Measurements from ENCODE around the gene GARIN1A.
"Not testable (repeated sequence)": the region's sequence is repeated elsewhere in the genome, so short reads cannot be mapped to it uniquely, and the experiment has no call there.

Gene GARIN1A

DNA sequence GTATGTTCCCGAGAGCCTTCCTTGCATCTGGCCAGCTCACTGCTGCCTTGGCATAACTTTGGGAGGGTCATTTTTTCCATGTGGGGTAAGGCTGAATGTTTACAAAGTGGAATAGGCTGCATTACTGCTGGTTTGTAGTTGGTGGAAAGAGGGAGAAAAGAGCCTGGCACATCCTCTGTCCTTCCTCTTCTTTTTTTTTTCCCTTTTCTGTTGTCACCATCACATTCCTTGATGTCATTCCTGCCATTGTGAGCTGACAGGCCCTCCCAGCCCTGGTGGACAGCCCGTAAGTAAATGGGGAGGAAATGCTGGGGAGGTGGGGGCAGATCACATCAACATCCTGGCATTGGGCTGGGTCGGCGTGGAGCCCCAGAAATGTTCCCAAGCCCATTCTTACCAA, at the start of gene GARIN1A:
Gene GARIN1A (plus strand): TSS at position 301 of the 400 bp plus-strand sequence. CDS start 106 bp downstream, outside the sequence.
- no peak for DNase-seq

DNA sequence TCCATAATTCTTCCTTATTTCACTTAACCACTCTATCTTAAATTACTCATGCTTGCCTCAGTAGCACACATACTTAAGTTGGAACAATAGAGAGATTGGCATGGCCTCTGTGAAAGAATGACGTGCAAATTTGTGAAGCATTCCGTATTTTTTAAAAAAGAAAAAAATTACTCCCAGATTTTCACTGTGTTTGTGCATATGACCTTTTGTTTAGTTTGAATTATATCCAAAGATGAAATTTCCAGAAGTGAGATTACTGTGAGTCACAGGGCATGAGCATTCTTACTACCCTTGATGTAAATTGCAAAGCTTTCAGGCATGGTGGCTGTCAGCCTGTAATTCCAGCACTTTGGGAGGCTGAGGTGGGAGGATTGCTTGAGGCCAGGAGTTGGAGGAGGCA, 45.0 kb upstream of the GARIN1A start:
- DNase-seq: not testable (repeated sequence)

DNA sequence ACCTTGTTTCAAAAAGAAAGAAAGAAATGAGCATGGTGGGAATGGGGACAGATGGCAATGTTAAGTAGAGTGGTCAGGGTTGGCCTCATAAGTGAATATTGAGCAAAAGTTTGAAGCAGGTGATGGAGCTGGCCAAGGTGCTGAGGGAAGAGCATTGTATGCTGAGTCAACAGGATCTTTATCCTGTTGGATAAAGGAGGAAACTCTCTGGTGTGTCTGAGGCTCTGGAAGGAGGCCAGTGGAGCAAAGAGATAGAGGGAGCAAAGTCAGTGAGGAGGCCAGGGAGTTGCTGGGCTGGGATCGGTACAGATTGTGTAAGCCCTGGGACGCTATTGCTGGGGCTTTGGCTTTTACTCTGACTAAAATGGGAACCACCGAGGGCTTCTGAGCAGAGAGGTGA, 38.2 kb upstream of the GARIN1A start:
- not testable (repeated sequence) for DNase-seq

DNA sequence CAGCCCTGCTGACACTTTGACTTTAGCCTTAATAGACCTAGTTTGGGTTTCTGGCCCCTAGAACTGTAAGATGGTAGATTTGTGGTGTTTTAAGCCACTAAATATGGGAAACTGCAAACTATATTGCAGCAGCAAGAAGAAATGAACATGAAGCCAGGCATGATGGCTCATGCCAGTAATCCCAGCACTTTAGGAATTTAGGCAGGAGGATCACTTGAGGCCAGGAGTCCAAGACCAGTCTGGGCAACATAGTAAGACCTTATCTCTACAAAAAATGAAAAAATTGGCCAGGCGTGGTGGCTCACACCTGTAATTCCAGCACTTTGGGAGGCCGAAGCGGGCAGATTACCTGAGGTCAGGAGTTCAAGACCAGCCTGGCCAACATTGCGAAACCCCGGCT, 26.9 kb upstream of the GARIN1A start:
- not testable (repeated sequence) for DNase-seq

DNA sequence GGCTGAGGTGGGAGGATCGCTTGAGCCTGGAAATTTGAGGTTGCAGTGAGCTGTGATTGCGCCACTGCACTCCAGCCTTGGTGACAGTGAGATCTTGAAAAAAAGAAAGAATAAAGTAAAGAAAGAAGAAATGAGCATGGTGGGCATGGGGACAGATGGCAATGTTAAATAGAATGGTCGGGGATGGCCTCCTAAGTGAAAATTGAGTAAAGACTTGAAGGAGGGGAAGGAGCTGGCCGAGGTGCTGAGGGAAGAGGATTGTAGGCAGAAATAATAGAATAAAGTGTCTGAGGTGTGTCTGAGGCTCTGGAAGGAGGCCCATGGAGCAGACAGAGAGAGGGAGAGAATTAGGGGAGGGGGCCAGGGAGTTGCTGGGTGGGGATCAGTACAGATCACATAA, 26.2 kb upstream of the GARIN1A start:
- not testable (repeated sequence) for DNase-seq

DNA sequence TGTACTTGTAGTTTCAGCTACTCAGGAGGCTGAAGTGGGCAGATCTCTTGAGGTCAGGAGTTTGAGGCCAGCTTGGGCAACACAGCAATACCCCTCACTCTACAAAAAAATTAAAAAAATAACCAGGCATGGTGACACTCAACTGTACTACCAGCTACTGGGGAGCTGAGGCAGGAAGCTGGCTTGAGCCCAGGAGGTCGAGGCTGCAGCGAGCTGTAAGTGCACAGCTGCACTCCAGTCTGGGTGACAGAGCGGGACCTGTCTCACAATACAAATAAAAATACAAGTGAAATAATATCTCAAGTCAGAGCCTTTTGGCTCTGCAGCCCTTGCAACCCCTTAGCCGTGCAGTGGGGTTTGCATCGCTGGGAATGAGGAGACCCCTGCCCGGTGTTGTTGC, 25.2 kb upstream of the GARIN1A start:
- not testable (repeated sequence) for DNase-seq

DNA sequence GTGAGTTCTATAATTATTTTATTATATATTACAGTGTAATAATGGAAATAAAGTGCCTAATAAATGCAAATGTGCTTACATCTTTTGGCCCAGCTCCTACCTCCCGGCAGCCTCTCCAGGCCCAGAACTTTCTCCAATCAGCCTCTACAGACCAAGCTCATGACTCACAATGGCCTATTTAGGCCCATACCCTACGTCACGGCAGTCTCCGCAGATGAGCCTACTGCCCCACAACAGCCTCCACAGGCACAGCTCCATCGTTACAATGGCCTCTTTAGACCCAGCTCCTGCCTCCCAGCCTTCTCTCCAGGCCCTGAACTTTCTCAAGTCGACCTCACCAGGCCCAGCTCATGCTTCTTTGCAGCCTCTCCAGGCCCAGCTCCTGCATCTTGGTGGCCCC, 21.0 kb upstream of the GARIN1A start:
- not testable (repeated sequence) for DNase-seq

DNA sequence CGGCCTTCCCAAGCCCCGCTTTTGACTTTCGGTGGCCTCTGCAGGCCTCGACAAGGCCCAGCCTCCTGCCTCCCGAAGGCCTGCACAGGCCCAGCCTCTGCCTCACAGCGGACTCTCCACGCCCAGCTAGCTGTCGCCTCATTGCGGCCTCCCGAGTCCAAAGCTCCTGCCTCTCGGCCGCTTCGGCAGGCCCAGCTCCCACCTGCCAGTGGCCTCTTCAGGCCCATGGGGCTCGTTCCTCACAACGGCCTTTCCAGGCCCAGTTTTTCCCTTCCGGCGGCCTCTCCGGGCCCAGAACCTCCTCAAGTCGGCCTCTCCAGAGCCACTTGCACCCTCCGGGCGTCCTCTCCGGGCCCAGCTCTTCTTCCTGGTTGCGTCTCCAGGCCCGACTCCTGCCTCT, 19.5 kb upstream of the GARIN1A start:
- not testable (repeated sequence) for DNase-seq

DNA sequence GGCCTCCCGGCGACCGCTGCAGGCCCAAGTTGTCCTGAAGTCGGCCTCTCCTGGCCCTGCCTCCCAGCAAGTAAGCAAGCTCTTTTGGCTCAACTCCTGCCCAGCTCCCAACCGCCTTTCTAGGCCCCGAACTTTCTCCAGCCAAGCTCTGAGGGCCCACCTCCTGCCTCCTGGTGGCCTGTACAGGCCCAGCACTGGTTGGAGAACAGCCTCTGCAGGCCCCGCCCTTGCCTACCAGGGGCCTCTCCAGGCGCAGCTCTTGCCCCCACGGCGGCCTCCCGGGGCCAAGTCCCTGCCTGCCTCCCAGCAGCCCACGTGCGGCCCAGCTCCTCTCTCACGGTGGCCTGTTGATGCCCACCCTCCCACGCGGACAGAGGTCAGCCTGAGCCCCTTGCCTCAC, 18.9 kb upstream of the GARIN1A start:
- DNase-seq: not testable (repeated sequence)

DNA sequence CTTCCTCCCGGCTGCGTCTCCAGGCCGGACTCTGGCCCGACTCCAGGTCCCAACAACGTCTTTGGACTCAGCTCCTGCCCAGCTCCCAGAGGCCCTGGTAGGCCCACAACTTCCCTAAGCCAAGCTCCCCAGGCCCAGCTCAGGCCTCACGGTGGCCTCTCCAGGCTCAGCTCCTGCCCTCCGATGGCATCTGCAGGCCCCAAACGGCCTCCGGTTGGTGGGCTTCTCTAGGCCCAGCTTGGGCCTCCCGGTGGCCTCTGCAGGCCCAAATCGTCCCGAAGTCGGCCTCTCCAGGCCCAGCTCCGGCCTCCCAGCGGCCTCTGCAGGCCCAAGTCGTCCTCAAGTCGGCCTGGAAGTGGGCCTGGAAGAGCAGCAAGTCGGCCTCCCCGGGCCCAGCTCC, 18.0 kb upstream of the GARIN1A start:
- not testable (repeated sequence) for DNase-seq

DNA sequence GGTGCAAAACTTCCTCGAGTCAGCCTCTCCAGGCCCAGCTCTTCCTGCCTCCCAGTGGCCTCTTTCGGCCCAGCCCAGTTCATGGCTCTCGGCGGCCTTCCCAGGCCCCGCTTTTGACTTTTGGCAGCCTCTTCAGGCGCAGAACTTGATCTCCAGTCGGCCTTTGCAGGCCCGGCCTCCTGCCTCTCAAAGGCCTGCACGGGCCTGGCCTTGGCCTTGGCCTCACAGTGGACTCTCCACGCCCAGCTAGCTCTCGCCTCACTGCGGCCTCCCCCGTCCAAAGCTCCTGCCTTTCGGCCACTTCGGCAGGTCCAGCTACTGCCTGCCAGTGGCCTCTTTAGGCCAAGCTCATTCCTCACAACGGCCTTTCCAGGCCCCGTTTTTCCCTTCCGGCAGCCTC, 17.6 kb upstream of the GARIN1A start:
- not testable (repeated sequence) for DNase-seq

DNA sequence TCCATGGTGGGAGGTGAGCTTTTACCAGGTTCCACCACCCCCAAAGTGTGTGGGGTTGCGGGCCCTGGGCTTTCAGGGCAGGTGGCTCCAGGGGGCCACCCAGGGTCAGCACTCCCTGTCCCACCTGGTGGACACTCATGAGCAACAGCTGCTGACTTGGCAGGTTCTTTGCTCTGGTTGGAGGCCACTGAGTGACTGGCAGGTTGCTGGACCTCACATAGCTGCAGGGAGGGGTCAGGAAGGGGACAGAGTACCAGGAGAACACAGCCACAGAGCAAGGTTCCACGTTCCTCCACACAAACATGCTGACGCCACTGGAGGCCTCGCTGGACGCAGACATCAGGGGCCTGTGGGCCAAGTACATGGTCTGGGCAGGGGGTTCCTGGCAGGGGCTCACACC, 13.7 kb upstream of the GARIN1A start:
- DNase-seq: not testable (repeated sequence)

DNA sequence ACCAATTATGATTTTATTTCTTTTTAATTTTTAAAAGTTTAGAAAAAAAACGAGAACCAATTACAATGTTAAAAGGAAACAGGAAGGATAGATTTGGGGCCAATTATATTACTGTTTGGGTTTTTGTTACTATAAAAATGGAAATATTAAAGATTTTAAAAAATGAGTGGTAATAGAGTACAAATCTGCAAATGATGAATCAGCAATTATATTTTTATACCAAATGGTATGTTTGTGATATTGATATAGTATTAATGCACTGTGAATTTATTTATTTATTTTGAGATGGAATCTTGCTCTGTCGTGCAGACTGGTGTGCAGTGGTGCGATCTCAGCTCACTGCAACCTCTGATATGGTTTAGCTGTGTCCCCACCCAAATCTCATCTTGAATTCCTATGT, 11.5 kb upstream of the GARIN1A start:
- no peak for DNase-seq

DNA sequence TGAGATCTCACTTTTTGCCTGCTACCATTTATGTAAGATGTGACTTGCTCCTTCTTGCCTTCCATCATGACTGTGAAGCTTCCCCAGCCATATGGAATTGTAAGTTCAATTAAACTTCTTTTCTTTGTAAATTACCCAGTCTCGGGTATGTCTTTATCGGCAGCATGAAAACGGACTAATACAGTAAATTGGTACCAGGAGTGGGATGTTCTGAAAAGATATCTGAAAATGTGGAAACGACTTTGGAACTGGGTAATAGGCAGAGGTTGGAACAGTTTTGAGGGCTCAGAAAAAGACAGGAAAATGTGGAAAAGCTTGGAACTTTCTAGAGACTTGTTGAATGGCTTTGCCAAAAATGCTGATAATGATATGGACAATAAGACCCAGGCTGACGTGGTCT, 10.6 kb upstream of the GARIN1A start:
- no peak for DNase-seq

DNA sequence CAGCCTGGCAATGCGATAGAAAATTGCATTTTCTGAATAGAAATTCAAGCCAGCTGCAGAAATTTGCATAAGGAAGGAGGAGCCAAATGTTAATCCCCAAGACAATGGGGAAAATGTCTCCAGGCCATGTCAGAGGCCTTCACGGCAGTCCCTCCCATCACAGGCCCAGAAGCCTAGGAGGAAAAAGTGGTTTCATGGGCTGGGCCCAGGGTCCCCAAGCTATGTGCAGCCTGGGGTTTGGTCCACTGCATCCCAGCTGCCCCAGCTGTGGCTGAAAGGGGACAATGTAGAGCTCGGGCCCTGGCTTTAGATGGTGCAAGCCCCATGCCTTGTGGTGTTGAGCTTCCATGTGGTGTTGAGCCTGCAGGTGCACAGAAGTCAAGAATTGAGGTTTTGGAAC, 10.0 kb upstream of the GARIN1A start:
- no peak for DNase-seq

DNA sequence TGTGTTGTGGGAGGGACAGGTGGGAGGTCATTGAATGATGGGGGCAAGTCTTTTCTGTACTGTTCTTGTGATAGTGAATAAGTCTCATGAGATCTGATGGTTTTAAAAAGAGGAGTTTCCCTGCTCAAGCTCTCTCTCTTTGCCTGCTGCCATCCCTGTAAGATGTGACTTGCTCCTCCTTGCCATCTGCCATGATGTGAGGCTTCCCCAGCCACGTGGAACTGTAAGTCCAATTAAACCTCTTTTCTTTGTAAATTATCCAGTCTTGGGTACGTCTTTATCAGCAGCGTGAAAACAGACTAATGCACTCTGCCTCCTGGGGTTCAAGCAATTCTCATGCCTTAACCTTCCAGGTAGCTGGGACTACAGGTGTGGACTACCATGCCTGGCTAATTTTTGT, 8.9 kb upstream of the GARIN1A start:
- not testable (repeated sequence) for DNase-seq

DNA sequence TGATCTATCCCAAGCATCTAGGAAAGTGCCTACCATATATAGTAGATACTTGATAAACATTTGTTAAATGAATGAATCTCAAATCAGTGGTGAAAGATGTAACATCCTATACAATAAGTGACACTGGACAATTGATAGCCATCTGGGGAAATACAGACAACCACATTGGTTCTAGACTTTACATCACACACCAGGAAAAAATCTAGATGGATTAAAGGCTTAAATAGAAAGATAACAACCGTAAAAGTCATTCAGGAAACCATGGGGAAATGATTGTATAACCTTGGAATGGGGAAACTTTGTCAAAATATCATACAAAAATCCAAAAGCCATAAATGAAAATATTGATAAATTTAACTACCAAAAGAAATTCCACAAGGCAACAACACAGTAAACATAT, 7.0 kb upstream of the GARIN1A start:
- no peak for DNase-seq

DNA sequence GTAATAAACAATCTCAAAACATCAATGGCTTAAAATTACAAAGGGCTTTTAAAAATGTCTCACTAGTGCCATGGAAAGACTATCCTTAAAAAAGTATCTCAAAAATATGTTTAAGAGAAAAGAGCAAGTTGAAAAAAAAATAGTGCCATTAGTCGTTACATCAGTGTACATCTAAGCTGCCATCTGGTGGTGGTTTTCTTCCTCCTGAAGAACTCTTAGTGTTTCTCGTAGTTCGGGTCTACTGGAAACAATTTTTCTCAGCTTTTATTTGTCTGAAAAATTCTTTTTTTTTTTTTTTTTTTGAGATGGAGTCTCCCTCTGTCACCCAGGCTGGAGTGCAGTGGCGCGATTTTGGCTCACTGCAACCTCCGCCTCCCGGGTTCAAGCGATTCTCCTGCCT, 5.9 kb upstream of the GARIN1A start:
- DNase-seq: no peak

DNA sequence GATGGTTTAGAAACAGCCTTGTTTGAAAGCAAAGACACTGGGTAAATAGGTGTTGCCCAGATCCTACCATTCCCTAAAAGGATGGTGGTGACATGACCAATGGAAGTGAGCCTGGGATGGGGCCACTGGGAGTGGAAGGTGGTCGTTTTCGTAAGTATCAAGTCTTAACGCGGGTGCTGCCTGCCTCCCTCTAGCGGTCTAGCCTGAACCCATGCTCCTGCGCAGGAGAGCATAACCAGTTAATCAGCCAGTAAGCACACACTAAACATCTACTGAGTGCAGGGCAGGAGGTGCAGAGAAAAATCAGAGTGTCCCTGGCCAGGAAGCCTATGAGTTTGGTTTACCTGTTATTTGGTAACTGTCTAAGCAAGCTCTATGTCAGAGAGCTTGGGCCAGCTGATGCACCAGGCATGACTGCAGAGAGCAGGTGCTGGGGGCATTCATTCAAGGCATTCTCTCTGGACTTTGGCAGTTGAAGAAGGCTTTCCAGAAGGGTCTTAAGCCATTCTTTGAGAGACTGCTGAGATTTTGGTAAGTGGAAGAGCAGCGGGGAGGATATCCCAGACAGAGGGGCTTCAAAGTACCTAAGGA, 930 bp downstream of the GARIN1A start:
- no peak for DNase-seq

DNA sequence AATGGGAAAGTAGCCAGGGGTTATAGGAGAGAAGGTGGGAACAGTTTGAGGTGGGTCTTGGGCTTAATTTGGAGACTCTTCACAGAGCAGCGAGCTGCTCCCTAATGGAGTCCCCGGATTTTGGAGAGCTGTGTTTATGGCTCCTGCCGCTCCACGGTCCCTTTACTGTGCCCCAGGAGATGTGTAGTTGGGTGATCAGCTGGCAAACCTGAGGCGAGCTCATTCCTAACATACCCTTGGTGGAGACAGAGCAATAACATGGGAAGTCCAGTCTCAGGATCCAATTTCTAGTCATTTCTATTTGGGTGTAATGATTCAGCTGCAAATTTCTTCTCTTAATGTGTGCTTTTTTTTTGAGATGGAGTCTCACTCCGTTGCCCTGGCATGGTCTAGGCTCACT, 1.5 kb downstream of the GARIN1A start:
- no peak for DNase-seq

DNA sequence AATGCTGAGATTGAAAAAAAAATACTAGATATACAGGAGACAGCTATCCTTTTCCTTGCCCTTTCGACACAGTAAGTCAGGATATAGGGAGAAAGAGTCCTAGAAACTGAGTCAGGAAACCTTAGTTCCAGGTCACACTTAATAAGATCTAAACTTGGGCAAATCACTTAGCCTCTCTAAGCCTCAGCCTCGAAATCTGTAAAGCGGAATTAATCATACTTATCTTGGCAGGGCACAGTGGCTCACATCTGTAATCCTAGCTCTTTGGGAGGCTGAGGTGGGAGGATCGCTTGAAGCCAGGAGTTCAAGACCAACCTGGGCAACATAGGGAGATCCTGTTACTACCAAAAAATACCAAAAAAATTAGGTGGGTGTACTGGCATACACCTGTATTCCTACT, 4.6 kb downstream of the GARIN1A start:
- DNase-seq: no peak

DNA sequence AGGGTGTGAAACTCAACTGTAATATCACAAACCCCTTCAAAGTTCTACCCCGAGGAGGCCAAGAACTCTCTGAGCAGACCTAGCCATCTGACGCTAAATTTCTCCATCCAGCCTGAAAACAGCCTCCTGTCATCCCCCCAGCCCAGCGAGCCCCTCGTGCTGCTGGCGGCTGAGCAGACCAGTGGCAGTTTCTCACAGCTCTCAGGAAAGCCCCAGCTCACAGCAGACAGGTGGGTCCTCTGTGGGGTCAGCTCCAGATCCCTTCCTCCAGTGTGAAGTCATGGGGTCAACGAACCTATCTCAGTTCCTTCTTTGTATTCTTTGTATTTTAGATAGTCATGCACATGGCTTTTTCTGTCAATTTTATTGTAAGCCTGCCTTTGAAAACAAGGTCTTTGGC, 7.8 kb downstream of the GARIN1A start:
- no peak for DNase-seq

DNA sequence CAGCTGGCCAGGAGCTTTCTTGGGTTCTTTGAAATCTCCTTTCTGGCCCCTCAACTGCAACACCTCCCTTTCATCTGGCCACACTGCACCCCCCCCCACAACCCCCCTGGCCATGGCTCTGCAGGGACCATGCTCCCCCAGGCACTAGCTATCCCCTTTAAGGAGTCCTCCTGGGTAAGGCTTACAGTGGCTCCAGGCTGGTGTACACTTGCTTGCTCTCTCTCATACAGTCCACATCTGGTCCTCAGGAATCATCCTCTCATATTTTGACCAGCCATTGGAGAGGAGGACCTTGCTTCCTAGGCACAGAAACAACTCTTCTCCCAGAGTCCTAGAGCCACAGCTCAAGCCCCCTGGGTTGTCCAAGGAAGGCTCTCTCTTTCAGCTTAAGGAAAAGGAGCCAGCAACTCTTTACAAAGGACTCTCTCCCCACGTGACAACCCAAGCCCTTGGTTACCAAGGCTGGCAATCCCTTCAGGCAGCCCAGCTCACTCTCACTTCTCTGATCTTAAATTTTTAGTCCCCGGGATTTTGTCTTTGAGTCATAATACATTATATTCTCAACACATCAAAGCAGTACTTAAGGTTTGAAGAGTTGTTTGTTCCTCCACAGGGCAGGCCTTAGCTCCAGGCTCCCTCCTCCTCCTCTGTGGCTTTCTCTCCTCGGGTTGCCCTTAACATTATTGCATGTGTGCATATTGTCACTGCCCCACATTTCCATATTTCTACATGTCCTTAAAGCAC, 9.9 kb downstream of the GARIN1A start:
- DNase-seq: no peak

DNA sequence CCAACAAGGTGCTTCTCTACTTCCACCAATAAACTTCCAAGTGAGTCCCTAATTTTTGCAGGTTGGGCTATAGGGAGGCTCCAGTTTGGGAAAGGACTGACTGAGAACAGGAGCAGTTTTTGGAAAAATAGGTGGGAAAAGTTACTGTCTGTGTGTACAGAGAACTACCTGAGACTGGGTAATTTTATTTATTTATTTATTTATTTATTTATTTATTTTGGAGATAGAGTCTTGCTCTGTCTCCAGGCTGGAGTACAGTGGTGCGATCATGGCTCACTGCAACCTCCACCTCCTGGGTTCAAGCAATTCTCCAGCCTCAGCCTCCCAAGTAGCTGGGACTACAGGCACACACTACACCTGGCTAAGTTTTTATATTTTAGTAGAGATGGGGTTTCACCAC, 11.2 kb downstream of the GARIN1A start:
- not testable (repeated sequence) for DNase-seq

DNA sequence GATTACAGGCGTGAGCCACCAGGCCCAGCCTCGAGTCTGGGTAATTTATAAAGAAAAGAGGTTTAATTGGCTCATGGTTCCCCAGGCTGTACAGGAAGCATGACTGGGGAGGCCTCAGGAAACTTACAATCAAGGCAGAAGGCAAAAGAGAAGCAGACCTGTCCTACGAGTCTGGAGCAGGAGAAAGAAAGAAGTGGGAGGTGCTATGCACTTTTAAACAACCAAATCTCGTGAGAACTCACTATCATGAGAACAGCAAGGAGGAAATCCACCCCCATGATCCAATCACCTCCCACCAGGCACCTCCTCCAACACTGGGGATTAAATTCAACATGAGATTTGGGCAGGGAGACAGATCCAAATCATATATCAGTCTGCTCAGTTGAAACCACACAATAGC, 11.6 kb downstream of the GARIN1A start:
- DNase-seq: not testable (repeated sequence)

Data from GF-D8 (cell line).